Measurements from ENCODE around the gene USP6NL. TPM values are rescaled to one million over a fixed set of nuclear protein-coding genes. Genes with fewer than 3 reads are reported as not detected.

USP6NL gene
- total RNA-seq, 1 experiment from 2014 or later, result 38.7 TPM

GRCh38 chr10:11533328-11533781, 78.1 kb downstream of the USP6NL start:
- ChIA-PET POLR2A (ENCODE audit: low non-redundant PET) (no interaction called here), CTCF (no interaction called here)
- DNase-seq (ENCODE audit: low spot score), result peak; percentile 58
- Histone ChIP-seq H3K27ac (ENCODE audit: low read depth, low read length, poor library complexity, severe bottlenecking) (peak overlapping the region; percentile 21), H3K9me3 (ENCODE audit: low read depth, low read length, poor library complexity, severe bottlenecking) (no peaks in the 10 kb centered on the region), H3K27me3 (replicated peaks; ENCODE audit: insufficient read depth, low read depth, low read length, poor library complexity) (no peaks in the 10 kb centered on the region), H3K4me1 (ENCODE audit: insufficient read depth, low read length, poor library complexity, severe bottlenecking) (peaks cover 64% of the 10 kb centered on the region), H3K4me3 (ENCODE audit: low read depth, low read length, poor library complexity, severe bottlenecking) (no peak overlapping the region), H3K36me3 (ENCODE audit: insufficient read depth, low read length, poor library complexity, severe bottlenecking) (no peaks in the 10 kb centered on the region)
- intact Hi-C loops (cut with micrococcal nuclease; ENCODE audit: unreplicated experiment), result no loop called here
- TF ChIP-seq EZH2 (IDR thresholded peaks at IDR 0.05; ENCODE audit: borderline replicate concordance, low read depth, low read length, poor library complexity, severe bottlenecking), result no peak
- TF ChIP-seq, protein P1, sequence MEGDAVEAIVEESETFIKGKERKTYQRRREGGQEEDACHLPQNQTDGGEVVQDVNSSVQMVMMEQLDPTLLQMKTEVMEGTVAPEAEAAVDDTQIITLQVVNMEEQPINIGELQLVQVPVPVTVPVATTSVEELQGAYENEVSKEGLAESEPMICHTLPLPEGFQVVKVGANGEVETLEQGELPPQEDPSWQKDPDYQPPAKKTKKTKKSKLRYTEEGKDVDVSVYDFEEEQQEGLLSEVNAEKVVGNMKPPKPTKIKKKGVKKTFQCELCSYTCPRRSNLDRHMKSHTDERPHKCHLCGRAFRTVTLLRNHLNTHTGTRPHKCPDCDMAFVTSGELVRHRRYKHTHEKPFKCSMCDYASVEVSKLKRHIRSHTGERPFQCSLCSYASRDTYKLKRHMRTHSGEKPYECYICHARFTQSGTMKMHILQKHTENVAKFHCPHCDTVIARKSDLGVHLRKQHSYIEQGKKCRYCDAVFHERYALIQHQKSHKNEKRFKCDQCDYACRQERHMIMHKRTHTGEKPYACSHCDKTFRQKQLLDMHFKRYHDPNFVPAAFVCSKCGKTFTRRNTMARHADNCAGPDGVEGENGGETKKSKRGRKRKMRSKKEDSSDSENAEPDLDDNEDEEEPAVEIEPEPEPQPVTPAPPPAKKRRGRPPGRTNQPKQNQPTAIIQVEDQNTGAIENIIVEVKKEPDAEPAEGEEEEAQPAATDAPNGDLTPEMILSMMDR (conservative IDR thresholded peaks at IDR 0.05; ENCODE audit: low read depth, low read length), result peak; percentile 44
- no TSS peak for BruUV-seq (replicated peaks)

DNA sequence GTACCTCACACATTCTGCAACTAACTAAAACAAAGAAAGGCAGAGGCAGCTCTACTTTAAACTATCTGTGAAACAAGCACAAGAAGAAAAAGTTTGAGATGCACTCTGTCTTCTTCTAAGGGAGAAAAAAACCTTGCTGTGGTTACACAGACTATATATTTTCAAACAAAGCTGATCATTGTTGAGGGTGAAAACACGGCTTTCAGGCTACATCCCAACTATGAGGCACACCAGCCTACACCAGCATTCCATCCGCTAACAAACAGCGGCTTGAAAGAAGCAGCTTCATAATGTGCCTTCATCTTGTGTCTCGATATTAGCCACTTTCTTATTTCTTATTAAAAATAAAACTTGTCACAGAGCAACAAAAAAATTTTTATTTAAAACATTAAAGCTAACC, 79.1 kb downstream of the USP6NL start:
- CTCF ChIA-PET, result no interaction called here
- POLR2A ChIA-PET (ENCODE audit: low non-redundant PET), result no interaction called here
- no peaks in the 10 kb centered on the region for H3K9me3 ChIP-seq (ENCODE audit: low read depth, low read length, poor library complexity, severe bottlenecking)

GRCh38 chr10:11530806-11531205, 80.6 kb downstream of the USP6NL start:
- H3K4me1 ChIP-seq (ENCODE audit: insufficient read depth, low read length, poor library complexity, severe bottlenecking), result peaks cover 68% of the 10 kb centered on the region
- H3K27me3 ChIP-seq (replicated peaks; ENCODE audit: insufficient read depth, low read depth, low read length, poor library complexity), result no peaks in the 10 kb centered on the region
- no peak overlapping the region for H3K4me3 ChIP-seq (ENCODE audit: low read depth, low read length, poor library complexity, severe bottlenecking)
- no TSS peak for BruUV-seq (replicated peaks)
- DNase-seq (ENCODE audit: low spot score), result no peak
- CTCF ChIA-PET, result interaction anchor here (0.7 kb wide), 2 partner anchors 16 to 194 kb away, joined by 4 to 5 read pairs; no protein-coding TSS in a partner anchor
- H3K27ac ChIP-seq (ENCODE audit: low read depth, low read length, poor library complexity, severe bottlenecking), result no peak overlapping the region
- TF ChIP-seq, protein P1 (conservative IDR thresholded peaks at IDR 0.05; ENCODE audit: low read depth, low read length), result no peak
- no peak for TF ChIP-seq EZH2 (IDR thresholded peaks at IDR 0.05; ENCODE audit: borderline replicate concordance, low read depth, low read length, poor library complexity, severe bottlenecking)
- intact Hi-C loops (cut with micrococcal nuclease; ENCODE audit: unreplicated experiment), result no loop called here
- H3K36me3 ChIP-seq (ENCODE audit: insufficient read depth, low read length, poor library complexity, severe bottlenecking), result peaks cover 8% of the 10 kb centered on the region
- POLR2A ChIA-PET (ENCODE audit: low non-redundant PET), result no interaction called here
- H3K9me3 ChIP-seq (ENCODE audit: low read depth, low read length, poor library complexity, severe bottlenecking), result no peaks in the 10 kb centered on the region

More for the DNA sequence above, 79.1 kb downstream of the USP6NL start:
- Histone ChIP-seq H3K4me1 (ENCODE audit: insufficient read depth, low read length, poor library complexity, severe bottlenecking) (peaks cover 68% of the 10 kb centered on the region), H3K27me3 (replicated peaks; ENCODE audit: insufficient read depth, low read depth, low read length, poor library complexity) (no peaks in the 10 kb centered on the region), H3K27ac (ENCODE audit: low read depth, low read length, poor library complexity, severe bottlenecking) (peak overlapping the region; percentile 8), H3K36me3 (ENCODE audit: insufficient read depth, low read length, poor library complexity, severe bottlenecking) (peaks cover under 1% of the 10 kb centered on the region), H3K4me3 (ENCODE audit: low read depth, low read length, poor library complexity, severe bottlenecking) (no peak overlapping the region)
- no peak for TF ChIP-seq EZH2 (IDR thresholded peaks at IDR 0.05; ENCODE audit: borderline replicate concordance, low read depth, low read length, poor library complexity, severe bottlenecking)
- TF ChIP-seq, protein P1 (conservative IDR thresholded peaks at IDR 0.05; ENCODE audit: low read depth, low read length), result no peak
- intact Hi-C loops (cut with micrococcal nuclease; ENCODE audit: unreplicated experiment), result no loop called here
- BruUV-seq (replicated peaks), result no TSS peak
- no peak for DNase-seq (ENCODE audit: low spot score)

Data from A673 (cell line).